GM12878 (cell line): Measurements from ENCODE around the gene MFN1. TPM values are rescaled to one million over a fixed set of nuclear protein-coding genes. Genes with fewer than 3 reads are reported as not detected.

Source experiments
- ATAC-seq: fragments of 200-7000 bp; cut with Tn5 transposase; 3 replicates; pipeline ENCODE4 v1.9.1; 2020; ENCODE audit warnings: mild to moderate bottlenecking, moderate library complexity
- BruUV-seq: library from RNA; stranded (reverse); fragments of 400-500 nt; replicated peaks from 2 replicates; lab custom pipeline; 2021; lab: Mats Ljungman, UMichigan
- CTCF ChIA-PET: fragments of 300-600 bp; sonication (Branson Sonifier 250); formaldehyde crosslinking; extraction: SDS; loops from one replicate; lab custom pipeline; 2021; ENCODE audit warnings: inconsistent platforms; lab: Yijun Ruan, JAX
- POLR2A ChIA-PET: fragments of 350-600 bp; formaldehyde crosslinking; extraction: SDS; loops from one replicate; lab custom pipeline; 2021; ENCODE audit warnings: inconsistent platforms; lab: Charles Lee
- RAD21 ChIA-PET: fragments of 300-600 bp; sonication (Branson Sonifier 250); formaldehyde crosslinking; loops from one replicate; lab custom pipeline; 2023; ENCODE audit warnings: antibody characterized with exemption; ENCODE audit not compliant: unreplicated experiment; lab: Charles Lee
- SMC1A ChIA-PET: fragments of 300-600 bp; sonication (Branson Sonifier 250); formaldehyde crosslinking; loops from one replicate; lab custom pipeline; 2023; ENCODE audit not compliant: unreplicated experiment, uncharacterized antibody; lab: Charles Lee
- DNase-seq: peaks from one replicate; pipeline ENCODE4 v3.0.0-alpha.2; 2011; ENCODE audit warnings: low read depth, low spot score
- FAIRE-seq: peaks from 3 replicates; lab custom pipeline; 2011; peaks lifted over from hg19 to GRCh38; lab: Jason Lieb, UNC
- H2AFZ ChIP-seq: 2 replicates; pipeline ENCODE4 v1.6.0; 2011; ENCODE audit warnings: low read depth, low read length, control low read depth; ENCODE audit not compliant: control insufficient read depth
- H3K27ac ChIP-seq: 2 replicates; pipeline ENCODE4 v1.5.1; 2011; ENCODE audit warnings: control low read depth; ENCODE audit not compliant: control insufficient read depth, insufficient read depth
- H3K27me3 ChIP-seq, 2 experiments: replicated peaks in 1 of 2; 2 replicates each; pipeline versions ENCODE4 v1.6.0 to v1.6.1; 2011; ENCODE audit warnings: low read length in 1 of 2; ENCODE audit not compliant: control insufficient read depth in 2 of 2, insufficient read depth in 2 of 2
- H3K36me3 ChIP-seq, 2 experiments: 2 replicates each; pipeline ENCODE4 v1.5.1; 2011; ENCODE audit warnings: low read length in 1 of 2; ENCODE audit not compliant: control insufficient read depth in 2 of 2, insufficient read depth in 2 of 2
- H3K4me1 ChIP-seq: 2 replicates; pipeline ENCODE4 v1.6.1; 2011; ENCODE audit warnings: mild to moderate bottlenecking, low read length, moderate library complexity, mixed read lengths; ENCODE audit not compliant: control insufficient read depth, insufficient read depth
- H3K4me2 ChIP-seq: 2 replicates; pipeline ENCODE4 v1.6.0; 2011; ENCODE audit warnings: control low read depth; ENCODE audit not compliant: control insufficient read depth, insufficient read depth
- H3K4me3 ChIP-seq: fragments of 200-600 bp; sonication (generic); 2 replicates; pipeline ENCODE4 v1.5.1; 2016
- H3K79me2 ChIP-seq: 2 replicates; pipeline ENCODE4 v1.6.0; 2011; ENCODE audit warnings: low read length; ENCODE audit not compliant: control insufficient read depth, insufficient read depth
- H3K9ac ChIP-seq: 2 replicates; pipeline ENCODE4 v1.8.0; 2011; ENCODE audit warnings: low read length, control low read depth, mixed read lengths; ENCODE audit not compliant: control insufficient read depth, insufficient read depth
- H3K9me3 ChIP-seq: replicated peaks from 3 replicates; pipeline ENCODE4 v1.5.1; 2011; ENCODE audit warnings: mild to moderate bottlenecking, low read length; ENCODE audit not compliant: control insufficient read depth, insufficient read depth
- H4K20me1 ChIP-seq: 2 replicates; pipeline ENCODE4 v1.6.0; 2011; ENCODE audit not compliant: control insufficient read depth, insufficient read depth
- ASH2L ChIP-seq: fragments of 300-600, 200-600 bp; sonication (generic); IDR thresholded peaks from 2 replicates; pipeline ENCODE4 v1.6.1; 2017; ENCODE audit warnings: low read depth, mild to moderate bottlenecking, borderline replicate concordance
- ATF7 ChIP-seq: fragments of 450-650 bp; IDR thresholded peaks from 2 replicates; pipeline ENCODE4 v1.6.1; 2016; ENCODE audit warnings: low read depth, mild to moderate bottlenecking
- CBX3 ChIP-seq: fragments of 200-600 bp; sonication (generic); IDR thresholded peaks from 2 replicates; pipeline ENCODE4 v1.6.1; 2016; ENCODE audit warnings: low read depth, borderline replicate concordance
- CREM ChIP-seq: IDR thresholded peaks from 2 replicates; pipeline ENCODE4 v1.6.1; 2014; ENCODE audit warnings: antibody characterized with exemption, low read depth
- FOS ChIP-seq: IDR thresholded peaks from 3 replicates; pipeline ENCODE4 v1.6.1; 2011; ENCODE audit warnings: borderline replicate concordance; ENCODE audit not compliant: insufficient read length; ENCODE audit errors: extremely low read depth
- MEF2B ChIP-seq: fragments of 450-650 bp; IDR thresholded peaks from 2 replicates; pipeline ENCODE4 v1.6.1; 2018; ENCODE audit warnings: mild to moderate bottlenecking, moderate library complexity; ENCODE audit not compliant: partially characterized antibody, poor library complexity, severe bottlenecking
- NRF1 ChIP-seq: conservative IDR thresholded peaks from 2 replicates; pipeline ENCODE4 v1.6.1; 2011; ENCODE audit warnings: mild to moderate bottlenecking, low read depth, low read length, improper control_type of control experiment
- POLR2AphosphoS5 ChIP-seq: IDR thresholded peaks from 2 replicates; pipeline ENCODE4 v1.6.1; 2011; ENCODE audit warnings: mild to moderate bottlenecking, low read length, inconsistent platforms
- RCOR1 ChIP-seq: conservative IDR thresholded peaks from 2 replicates; pipeline ENCODE4 v1.6.1; 2012; ENCODE audit warnings: low read depth, low read length, improper control_type of control experiment
- STAT3 ChIP-seq: IDR thresholded peaks from 2 replicates; pipeline ENCODE4 v1.6.1; 2011; ENCODE audit warnings: low read depth, low read length, improper control_type of control experiment
- SUPT20H ChIP-seq: IDR thresholded peaks from 2 replicates; pipeline ENCODE4 v1.6.1; 2011; ENCODE audit warnings: low read depth, mild to moderate bottlenecking, low read length, moderate library complexity, borderline replicate concordance; ENCODE audit not compliant: control insufficient read depth
- TCF7 ChIP-seq: IDR thresholded peaks from 2 replicates; pipeline ENCODE4 v1.6.1; 2014; ENCODE audit warnings: antibody characterized with exemption, borderline replicate concordance
- WGBS: methylation state at CpG from one replicate; pipeline ENCODE4 v1.1.6; 2016; ENCODE audit warnings: low lambda C conversion rate; ENCODE audit not compliant: insufficient replicate concordance, insufficient coverage; ENCODE audit errors: missing lambda C conversion rate; 5-methylcytosine and 5-hydroxymethylcytosine counted together
- in situ Hi-C: fragments of 300-500 bp; cut with MboI; formaldehyde crosslinking; loops from 9 replicates; pipeline ENCODE4 v1.14.3; 2018; ENCODE audit warnings: mixed read lengths
- intact Hi-C: fragments of 100-400 bp; cut with micrococcal nuclease; formaldehyde crosslinking; loops from one replicate; pipeline ENCODE4 v1.14.2; 2022; ENCODE audit not compliant: unreplicated experiment
- polyA plus RNA-seq, 11 experiments: library from polyadenylated mRNA; depleted of rRNA in 4 of 11; unstranded in 6 of 11; stranded (reverse) in 5 of 11; fragments of >200 nt; fragmentation: Nextera tagmentation in 4 of 11; fragmentation: Illumina TruSeq in 1 of 11; extraction: Ambion mirVana in 4 of 11; extraction: Trizol in 1 of 11; gene quantifications; 1 replicate in 1 of 11; 2 replicates in 10 of 11; pipeline versions ENCODE4 v1.2.1 to v1.2.3, GENCODE V29; 2011 to 2016; ENCODE audit warnings: inconsistent platforms in 2 of 11, missing spikeins in 2 of 11, low read depth in 1 of 11
- total RNA-seq, 4 experiments: library from RNA; depleted of rRNA in 3 of 4; stranded (reverse); fragments of >200 nt in 3 of 4; fragmentation: Illumina TruSeq in 1 of 4; extraction: Trizol in 1 of 4; gene quantifications; 2 replicates each; pipeline versions ENCODE4 v1.2.1 to v1.2.3, GENCODE V29; 2013 to 2021
- TF ChIP-seq, protein P1 (sequence below): fragments of 450-650 bp; IDR thresholded peaks from 2 replicates; pipeline ENCODE4 v1.6.1; 2017; ENCODE audit warnings: mild to moderate bottlenecking, moderate library complexity
- TF ChIP-seq, protein P2 (sequence below): fragments of 450-650 bp; IDR thresholded peaks from 2 replicates; pipeline ENCODE4 v1.6.1; 2017; ENCODE audit warnings: low read depth, mild to moderate bottlenecking, moderate library complexity
- TF ChIP-seq, protein P3 (sequence below): IDR thresholded peaks from 2 replicates; pipeline ENCODE4 v1.6.1; 2012; ENCODE audit warnings: low read depth, low read length, improper control_type of control experiment

MFN1 gene
- total and polyA plus RNA-seq, 10 of the 15 experiments (the other 5 are each of a cell fraction or from before 2014, with no cell fraction given), result 14.4 to 120 (median 39.8) TPM

- no peaks in the 10 kb centered on the region for H3K4me1 ChIP-seq
- in situ Hi-C loops, result no loop called here
- SMC1A ChIA-PET, result interaction anchor here (0.6 to 1.5 kb wide), 3 partner anchors 17 to 337 kb away, joined by 3 read pairs; no protein-coding TSS in a partner anchor
- no peak overlapping the region for H3K9ac ChIP-seq
- 67% methylated on average over 2 of the region's 2 CpGs for WGBS
- H3K9me3 ChIP-seq, result no peaks in the 10 kb centered on the region
- intact Hi-C loops, result no loop called here
- DNase-seq (no peak), FAIRE-seq (peak; percentile 57), ATAC-seq (no peak)
- peaks cover 6 to 37% of the 10 kb centered on the region in 2 experiments for H3K36me3 ChIP-seq
- POLR2A ChIA-PET, result no interaction called here
- no peaks in the 10 kb centered on the region for H3K27me3 ChIP-seq
- no peak overlapping the region for H3K4me3 ChIP-seq
- H2AFZ ChIP-seq, result no peak overlapping the region
- BruUV-seq, result no TSS peak
- RAD21 ChIA-PET, result no interaction called here
- CTCF ChIA-PET, result interaction anchor here (0.8 kb wide), 1 partner anchor 93 kb away, joined by 3 read pairs; no protein-coding TSS in a partner anchor
- no peak overlapping the region for H3K4me2 ChIP-seq
- no peaks in the 10 kb centered on the region for H3K79me2 ChIP-seq
- H4K20me1 ChIP-seq, result no peaks in the 10 kb centered on the region
- no peak overlapping the region for H3K27ac ChIP-seq
- TF ChIP-seq CBX3, result no peak
- no peak for TF ChIP-seq TCF7
- no peak for TF ChIP-seq POLR2AphosphoS5
- TF ChIP-seq CREM, result no peak
- no peak for TF ChIP-seq SUPT20H
- peak; percentile 52 for TF ChIP-seq MEF2B
- TF ChIP-seq STAT3, result no peak
- TF ChIP-seq NRF1, result no peak
- TF ChIP-seq, protein P1, sequence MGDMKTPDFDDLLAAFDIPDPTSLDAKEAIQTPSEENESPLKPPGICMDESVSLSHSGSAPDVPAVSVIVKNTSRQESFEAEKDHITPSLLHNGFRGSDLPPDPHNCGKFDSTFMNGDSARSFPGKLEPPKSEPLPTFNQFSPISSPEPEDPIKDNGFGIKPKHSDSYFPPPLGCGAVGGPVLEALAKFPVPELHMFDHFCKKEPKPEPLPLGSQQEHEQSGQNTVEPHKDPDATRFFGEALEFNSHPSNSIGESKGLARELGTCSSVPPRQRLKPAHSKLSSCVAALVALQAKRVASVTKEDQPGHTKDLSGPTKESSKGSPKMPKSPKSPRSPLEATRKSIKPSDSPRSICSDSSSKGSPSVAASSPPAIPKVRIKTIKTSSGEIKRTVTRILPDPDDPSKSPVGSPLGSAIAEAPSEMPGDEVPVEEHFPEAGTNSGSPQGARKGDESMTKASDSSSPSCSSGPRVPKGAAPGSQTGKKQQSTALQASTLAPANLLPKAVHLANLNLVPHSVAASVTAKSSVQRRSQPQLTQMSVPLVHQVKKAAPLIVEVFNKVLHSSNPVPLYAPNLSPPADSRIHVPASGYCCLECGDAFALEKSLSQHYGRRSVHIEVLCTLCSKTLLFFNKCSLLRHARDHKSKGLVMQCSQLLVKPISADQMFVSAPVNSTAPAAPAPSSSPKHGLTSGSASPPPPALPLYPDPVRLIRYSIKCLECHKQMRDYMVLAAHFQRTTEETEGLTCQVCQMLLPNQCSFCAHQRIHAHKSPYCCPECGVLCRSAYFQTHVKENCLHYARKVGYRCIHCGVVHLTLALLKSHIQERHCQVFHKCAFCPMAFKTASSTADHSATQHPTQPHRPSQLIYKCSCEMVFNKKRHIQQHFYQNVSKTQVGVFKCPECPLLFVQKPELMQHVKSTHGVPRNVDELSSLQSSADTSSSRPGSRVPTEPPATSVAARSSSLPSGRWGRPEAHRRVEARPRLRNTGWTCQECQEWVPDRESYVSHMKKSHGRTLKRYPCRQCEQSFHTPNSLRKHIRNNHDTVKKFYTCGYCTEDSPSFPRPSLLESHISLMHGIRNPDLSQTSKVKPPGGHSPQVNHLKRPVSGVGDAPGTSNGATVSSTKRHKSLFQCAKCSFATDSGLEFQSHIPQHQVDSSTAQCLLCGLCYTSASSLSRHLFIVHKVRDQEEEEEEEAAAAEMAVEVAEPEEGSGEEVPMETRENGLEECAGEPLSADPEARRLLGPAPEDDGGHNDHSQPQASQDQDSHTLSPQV, result no peak
- TF ChIP-seq FOS, result no peak
- peak; percentile 65 for TF ChIP-seq ATF7
- TF ChIP-seq, protein P2, sequence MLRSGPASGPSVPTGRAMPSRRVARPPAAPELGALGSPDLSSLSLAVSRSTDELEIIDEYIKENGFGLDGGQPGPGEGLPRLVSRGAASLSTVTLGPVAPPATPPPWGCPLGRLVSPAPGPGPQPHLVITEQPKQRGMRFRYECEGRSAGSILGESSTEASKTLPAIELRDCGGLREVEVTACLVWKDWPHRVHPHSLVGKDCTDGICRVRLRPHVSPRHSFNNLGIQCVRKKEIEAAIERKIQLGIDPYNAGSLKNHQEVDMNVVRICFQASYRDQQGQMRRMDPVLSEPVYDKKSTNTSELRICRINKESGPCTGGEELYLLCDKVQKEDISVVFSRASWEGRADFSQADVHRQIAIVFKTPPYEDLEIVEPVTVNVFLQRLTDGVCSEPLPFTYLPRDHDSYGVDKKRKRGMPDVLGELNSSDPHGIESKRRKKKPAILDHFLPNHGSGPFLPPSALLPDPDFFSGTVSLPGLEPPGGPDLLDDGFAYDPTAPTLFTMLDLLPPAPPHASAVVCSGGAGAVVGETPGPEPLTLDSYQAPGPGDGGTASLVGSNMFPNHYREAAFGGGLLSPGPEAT, result no peak
- TF ChIP-seq, protein P3, sequence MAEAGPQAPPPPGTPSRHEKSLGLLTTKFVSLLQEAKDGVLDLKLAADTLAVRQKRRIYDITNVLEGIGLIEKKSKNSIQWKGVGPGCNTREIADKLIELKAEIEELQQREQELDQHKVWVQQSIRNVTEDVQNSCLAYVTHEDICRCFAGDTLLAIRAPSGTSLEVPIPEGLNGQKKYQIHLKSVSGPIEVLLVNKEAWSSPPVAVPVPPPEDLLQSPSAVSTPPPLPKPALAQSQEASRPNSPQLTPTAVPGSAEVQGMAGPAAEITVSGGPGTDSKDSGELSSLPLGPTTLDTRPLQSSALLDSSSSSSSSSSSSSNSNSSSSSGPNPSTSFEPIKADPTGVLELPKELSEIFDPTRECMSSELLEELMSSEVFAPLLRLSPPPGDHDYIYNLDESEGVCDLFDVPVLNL, result no peak
- TF ChIP-seq RCOR1, result no peak
- TF ChIP-seq ASH2L, result no peak
Measured at GRCh38 chr3:179398574-179399231, 51.2 kb downstream of the MFN1 start.
